Kidney epithelial cell (primary cell): ENCODE results near the gene LRRC56. TPM values are rescaled to one million over a fixed set of nuclear protein-coding genes. Genes with fewer than 3 reads are reported as not detected.
A peak's percentile ranks its signal among the peaks of the same experiment; 100 is the strongest.

Experiments
- DNase-seq: peaks from one replicate; pipeline ENCODE4 v3.0.0-alpha.2; 2010; ENCODE audit warnings: low read depth
- H3K27me3 ChIP-seq: 2 replicates; pipeline ENCODE4 v1.6.0; 2011; ENCODE audit warnings: low read length; ENCODE audit not compliant: control insufficient read depth, insufficient read depth
- H3K36me3 ChIP-seq: 2 replicates; pipeline ENCODE4 v1.5.1; 2011; ENCODE audit warnings: low read length; ENCODE audit not compliant: control insufficient read depth, insufficient read depth
- H3K4me3 ChIP-seq: 2 replicates; pipeline ENCODE4 v1.5.1; 2011; ENCODE audit warnings: low read depth, mild to moderate bottlenecking, control low read depth, low read length
- total RNA-seq: library from RNA; depleted of rRNA; stranded (reverse); fragments of >200 nt; gene quantifications from 2 replicates; pipeline ENCODE4 v1.2.3, GENCODE V29; 2015
- TF ChIP-seq, protein P1 (sequence below): IDR thresholded peaks from 2 replicates; pipeline ENCODE4 v1.5.1; 2011; ENCODE audit warnings: mild to moderate bottlenecking, moderate library complexity, low read length, control low read depth, inconsistent platforms; ENCODE audit not compliant: insufficient read depth, poor library complexity, severe bottlenecking

The LRRC56 gene
- total RNA-seq, 1 donor from 2014 or later, result 1.6 TPM

DNA sequence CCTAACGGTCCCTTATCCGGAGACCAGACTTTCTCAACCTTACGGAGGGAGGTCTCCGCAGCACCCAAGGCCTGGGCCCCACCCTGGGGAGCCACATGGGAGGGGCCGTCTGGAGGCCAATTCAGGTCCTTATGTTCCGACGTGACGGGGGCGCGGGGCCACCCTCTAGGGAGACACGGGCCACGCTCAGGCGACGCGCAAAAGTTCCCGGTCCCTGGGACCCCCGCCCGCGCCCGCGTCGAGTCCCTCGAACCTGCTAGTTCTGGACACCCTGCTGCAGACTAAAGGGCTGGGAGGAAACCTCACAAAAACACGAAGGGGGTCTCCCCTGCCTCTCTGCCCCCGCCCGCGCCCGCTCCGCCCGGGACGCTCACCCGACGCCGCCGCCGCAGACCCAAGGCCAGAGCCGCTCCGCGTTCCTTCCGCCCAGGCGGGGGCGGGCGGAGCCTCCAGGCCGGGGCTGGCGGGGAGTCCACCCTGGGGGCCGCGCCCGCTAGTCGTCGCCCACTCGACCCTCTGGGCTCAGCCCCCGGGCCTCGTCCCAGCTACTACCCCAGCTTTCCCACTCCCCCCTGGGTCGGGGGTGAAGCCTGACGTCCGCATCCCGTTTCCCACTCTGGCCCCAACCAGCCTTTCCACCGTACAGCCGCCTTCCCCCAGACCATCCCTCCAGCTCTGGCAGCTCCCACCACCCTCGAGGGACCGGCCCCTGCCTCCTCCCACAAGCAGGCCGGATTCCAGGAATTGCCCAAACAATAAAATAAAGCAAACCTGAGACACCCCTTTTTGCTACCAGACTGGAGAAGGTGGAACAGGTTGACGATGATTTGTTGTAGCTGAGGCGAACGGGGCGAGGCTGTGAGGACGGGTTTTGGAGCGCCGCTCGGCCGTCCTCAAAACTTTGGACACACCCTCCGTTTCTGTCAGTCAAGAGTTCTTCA lies 33.0 kb upstream of the LRRC56 start:
- no peaks in the 10 kb centered on the region for H3K27me3 ChIP-seq
- peaks cover 4% of the 10 kb centered on the region for H3K36me3 ChIP-seq
- H3K4me3 ChIP-seq, result peak overlapping the region; percentile 41
- TF ChIP-seq, protein P1, sequence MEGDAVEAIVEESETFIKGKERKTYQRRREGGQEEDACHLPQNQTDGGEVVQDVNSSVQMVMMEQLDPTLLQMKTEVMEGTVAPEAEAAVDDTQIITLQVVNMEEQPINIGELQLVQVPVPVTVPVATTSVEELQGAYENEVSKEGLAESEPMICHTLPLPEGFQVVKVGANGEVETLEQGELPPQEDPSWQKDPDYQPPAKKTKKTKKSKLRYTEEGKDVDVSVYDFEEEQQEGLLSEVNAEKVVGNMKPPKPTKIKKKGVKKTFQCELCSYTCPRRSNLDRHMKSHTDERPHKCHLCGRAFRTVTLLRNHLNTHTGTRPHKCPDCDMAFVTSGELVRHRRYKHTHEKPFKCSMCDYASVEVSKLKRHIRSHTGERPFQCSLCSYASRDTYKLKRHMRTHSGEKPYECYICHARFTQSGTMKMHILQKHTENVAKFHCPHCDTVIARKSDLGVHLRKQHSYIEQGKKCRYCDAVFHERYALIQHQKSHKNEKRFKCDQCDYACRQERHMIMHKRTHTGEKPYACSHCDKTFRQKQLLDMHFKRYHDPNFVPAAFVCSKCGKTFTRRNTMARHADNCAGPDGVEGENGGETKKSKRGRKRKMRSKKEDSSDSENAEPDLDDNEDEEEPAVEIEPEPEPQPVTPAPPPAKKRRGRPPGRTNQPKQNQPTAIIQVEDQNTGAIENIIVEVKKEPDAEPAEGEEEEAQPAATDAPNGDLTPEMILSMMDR, result no peak
- no peak for DNase-seq

GRCh38 chr11:504994-505344 lies 32.4 kb upstream of the LRRC56 start:
- H3K27me3 ChIP-seq, result no peaks in the 10 kb centered on the region
- H3K36me3 ChIP-seq, result peaks cover 4% of the 10 kb centered on the region
- DNase-seq, result no peak
- TF ChIP-seq, protein P1, result no peak
- H3K4me3 ChIP-seq, result no peak overlapping the region

DNA sequence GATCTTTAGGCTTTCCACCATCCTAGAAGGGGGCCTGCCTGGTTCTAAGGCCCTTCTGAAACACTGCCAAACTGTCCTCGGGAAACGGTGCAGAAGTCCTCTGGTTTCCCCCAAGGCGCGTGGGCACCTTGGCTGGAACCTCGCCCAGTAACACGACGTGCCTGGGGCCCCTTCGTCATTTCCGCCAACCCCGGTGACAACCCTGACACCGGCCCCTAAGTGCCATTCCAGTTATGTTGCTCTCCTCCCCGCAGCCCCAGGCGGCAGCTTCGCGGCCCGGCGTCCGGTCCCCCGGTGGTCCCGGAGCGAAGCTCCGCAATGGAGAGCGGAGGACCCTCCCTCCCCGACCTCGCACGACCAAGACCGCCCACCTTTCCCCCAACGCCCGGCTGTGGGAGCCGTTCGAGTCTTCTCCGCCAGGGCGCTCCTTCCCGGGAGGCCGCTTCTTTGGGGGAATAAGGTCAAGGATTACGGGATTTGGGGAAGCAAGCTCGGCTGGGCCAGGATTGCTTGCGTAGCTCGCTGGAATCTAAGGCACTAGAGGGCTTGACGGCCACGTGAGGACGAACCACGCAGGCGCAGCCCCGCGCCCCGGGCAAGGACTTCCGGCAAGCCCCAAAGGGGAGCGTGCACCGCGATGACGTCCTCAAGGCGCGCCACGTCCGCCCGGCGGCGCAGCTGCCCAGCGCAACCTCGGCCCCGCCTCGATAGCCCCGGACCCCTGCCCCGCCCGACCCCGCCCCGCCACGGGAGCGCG lies 30.9 kb upstream of the LRRC56 start:
- Histone ChIP-seq H3K36me3 (no peaks in the 10 kb centered on the region), H3K4me3 (peak overlapping the region; percentile 82), H3K27me3 (no peaks in the 10 kb centered on the region)
- TF ChIP-seq, protein P1, result no peak
- DNase-seq, result peak; percentile 86

DNA sequence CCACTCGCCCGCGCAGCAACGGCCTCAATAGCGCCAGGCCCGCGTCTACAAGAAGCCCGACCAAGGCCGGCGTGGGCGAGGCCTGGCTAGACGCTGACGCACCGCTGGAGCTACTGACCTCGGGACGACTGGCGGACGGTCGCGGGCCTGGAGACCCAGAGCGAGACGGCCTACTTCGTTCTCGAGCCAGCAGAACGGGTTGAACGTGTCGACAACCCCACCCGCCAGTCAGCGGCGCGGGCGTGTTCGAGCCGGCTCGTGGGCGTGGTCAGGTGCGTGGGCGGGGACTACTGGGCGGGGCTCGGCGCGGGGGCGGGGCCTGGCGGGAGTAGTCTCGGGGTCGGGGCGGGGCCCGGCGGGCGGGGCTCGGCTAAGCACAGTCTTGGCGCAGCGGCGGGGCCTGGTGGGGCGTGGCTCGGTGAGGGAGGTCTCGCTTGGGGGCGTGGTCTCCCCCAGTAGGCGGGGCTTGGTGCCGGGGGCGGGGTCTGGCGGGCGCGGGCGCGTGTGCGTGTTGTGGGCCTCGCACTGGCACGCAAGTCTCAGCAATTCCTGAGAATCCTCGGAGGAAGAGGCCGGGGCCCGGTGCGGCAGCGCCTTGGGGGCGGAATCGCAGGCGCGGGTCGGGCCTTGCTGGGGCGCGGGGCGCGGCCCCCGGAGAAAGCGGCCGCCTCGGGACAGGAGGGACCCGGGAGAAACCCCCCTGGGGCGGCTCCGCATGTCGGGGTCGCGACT lies 30.2 kb upstream of the LRRC56 start, which contains the start of gene RNH1:
RNH1 (minus strand) TSS at position 248 of the 732 bp plus-strand sequence. CDS start 5,080 bp downstream, outside the sequence.
- Histone ChIP-seq H3K36me3 (no peaks in the 10 kb centered on the region), H3K4me3 (peak within 1 kb of the TSS; percentile 82), H3K27me3 (no peaks in the 10 kb centered on the region)
- DNase-seq, result peak; percentile 60
- TF ChIP-seq, protein P1, result no peak

DNA sequence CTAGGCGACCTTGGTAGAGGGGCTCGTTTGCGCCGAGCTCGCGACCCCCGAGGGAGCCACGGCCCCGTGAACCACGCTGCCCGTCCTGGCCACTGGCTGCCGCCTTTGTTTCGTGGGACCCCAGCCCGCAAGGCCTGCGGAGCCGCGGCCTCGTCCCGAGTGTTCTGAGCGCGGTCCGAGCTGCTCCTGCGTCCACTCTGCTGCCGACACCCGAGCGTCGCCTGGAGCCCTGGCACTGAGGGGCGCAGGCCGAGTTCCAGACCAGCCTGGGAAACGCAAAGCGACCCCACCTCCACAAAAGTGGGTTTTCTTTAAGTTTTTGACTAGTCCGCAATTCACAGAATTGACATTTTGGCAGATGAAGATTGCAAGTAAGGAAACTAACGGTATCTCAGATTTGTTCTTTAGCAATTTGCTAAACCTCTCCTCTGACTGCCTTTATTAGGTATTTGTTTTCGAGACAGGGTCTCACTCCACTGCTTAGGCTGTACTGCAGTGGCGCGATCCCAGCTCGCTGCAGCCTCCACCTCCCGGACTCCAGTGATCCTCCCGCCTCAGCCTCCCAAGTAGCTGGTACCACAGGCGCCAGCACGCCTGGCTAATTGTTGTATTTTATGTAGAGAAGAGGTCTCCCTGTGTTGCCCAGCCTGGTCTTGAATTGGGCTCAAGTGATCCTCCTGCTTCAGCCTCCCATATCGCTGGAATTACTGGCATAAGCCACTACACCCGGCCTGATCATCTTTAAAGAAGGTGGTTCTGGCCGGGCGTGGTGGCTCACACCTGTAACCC lies 29.4 kb upstream of the LRRC56 start:
- TF ChIP-seq, protein P1, result no peak
- Histone ChIP-seq H3K4me3 (peak overlapping the region; percentile 67), H3K27me3 (no peaks in the 10 kb centered on the region), H3K36me3 (no peaks in the 10 kb centered on the region)
- DNase-seq, result no peak
